Measurements from ENCODE around the gene PLXNA2. TPM values are rescaled to one million over a fixed set of nuclear protein-coding genes. Genes with fewer than 3 reads are reported as not detected.

Gene PLXNA2
- total and polyA plus RNA-seq, 2 of the 8 experiments (the other 6 are each of a cell fraction or from before 2014, with no cell fraction given), result 0.33 to 1.5 TPM

DNA sequence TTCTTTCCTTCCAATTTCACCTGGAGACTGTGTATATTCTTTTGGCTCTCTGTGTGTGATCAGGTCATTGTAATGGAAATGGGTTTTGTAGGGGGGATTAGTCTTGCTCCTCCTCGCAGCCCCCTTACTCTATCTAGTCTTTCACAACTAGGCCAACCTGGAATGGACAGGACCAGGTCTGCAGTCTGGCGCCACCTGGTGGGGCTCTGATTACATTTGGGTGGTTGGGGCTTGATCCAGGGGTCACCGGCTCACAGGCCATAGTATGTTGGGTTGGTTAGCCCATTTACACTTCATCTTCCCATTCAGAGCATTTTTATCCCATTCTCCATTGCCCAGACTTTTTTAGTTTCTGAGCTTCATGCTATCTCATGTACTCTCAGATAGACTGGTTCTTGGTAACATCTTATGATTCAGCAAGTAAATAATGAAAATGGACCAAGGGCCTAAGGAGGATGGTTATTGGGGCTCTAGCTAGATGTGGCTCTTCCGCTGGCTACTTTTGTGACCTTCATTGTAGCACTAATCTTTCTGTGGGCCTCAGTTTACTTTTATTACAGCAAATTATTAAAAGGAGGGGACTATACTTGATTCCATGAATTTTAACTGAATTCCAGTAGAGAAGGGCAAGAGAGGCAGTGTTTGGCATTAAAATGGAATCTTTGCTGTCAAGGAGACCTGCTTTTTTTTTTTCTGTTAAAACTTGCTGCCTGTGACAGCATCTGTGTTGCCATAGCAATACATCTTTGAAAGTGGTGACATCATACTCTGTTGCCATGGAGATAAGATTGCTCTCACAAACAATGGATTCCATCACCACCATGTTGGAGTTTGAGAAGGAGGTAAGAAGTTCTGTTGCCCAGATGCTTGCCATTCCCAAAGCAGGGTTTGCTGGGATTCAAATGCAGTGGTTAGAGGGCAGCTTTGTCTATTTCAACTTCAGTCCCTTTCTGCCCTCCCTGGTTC is 150.1 kb downstream of the PLXNA2 start (continued):
- TF ChIP-seq SUZ12 (IDR thresholded peaks at IDR 0.05; ENCODE audit: low read length), result no peak
